Measurements from ENCODE around the gene TRIM63. TPM values are rescaled to one million over a fixed set of nuclear protein-coding genes. Genes with fewer than 3 reads are reported as not detected.
"Not testable (repeated sequence)": the region's sequence is repeated elsewhere in the genome, so short reads cannot be mapped to it uniquely, and the experiment has no call there.

The TRIM63 gene
- total RNA-seq, 3 donors from 2014 or later (not counting 1 experiment from before 2014, with no cell fraction given) = not detected

- H3K4me1 ChIP-seq (ENCODE audit: control insufficient read depth, insufficient read depth, low read length); H3K27me3 ChIP-seq (ENCODE audit: control insufficient read depth, insufficient read depth, low read length); H3K4me3 Mint-ChIP-seq; H3K36me3 ChIP-seq (ENCODE audit: control insufficient read depth, insufficient read depth, low read length); ATAC-seq; H3K4me1 Mint-ChIP-seq; H3K27ac Mint-ChIP-seq; H3K9me3 ChIP-seq (ENCODE audit: control insufficient read depth, insufficient read depth, low read length); H3K36me3 Mint-ChIP-seq; H3K27me3 Mint-ChIP-seq (ENCODE audit: low read depth in 2 of 2); H3K9me3 Mint-ChIP-seq; DNase-seq; H3K4me3 ChIP-seq (ENCODE audit: low read length); H3K27ac ChIP-seq (ENCODE audit: low read length): not testable (repeated sequence)
- intact Hi-C loops (cut with micrococcal nuclease) = loop anchor here (1.0 to 10.0 kb wide), 4 partner anchors 40 to 290 kb away; no protein-coding TSS in a partner anchor
- TF ChIP-seq CTCF (IDR thresholded peaks at IDR 0.05) = peak; percentile 55
- 58% methylated on average over 4 of the region's 5 CpGs for WGBS (ENCODE audit: insufficient coverage)
These were observed 37.8 kb upstream of the TRIM63 start for GRCh38 chr1:26105226-26105548.

- peaks cover 3 to 6% of the 10 kb centered on the region in 2 donors for H3K27me3 Mint-ChIP-seq (ENCODE audit: low read depth in 2 of 2)
- Histone ChIP-seq H3K27ac (ENCODE audit: low read length) (no peak overlapping the region), H3K9me3 (ENCODE audit: control insufficient read depth, insufficient read depth, low read length) (no peaks in the 10 kb centered on the region), H3K4me3 (ENCODE audit: low read length) (no peak overlapping the region), H3K4me1 (ENCODE audit: control insufficient read depth, insufficient read depth, low read length) (no peaks in the 10 kb centered on the region), H3K27me3 (ENCODE audit: control insufficient read depth, insufficient read depth, low read length) (no peaks in the 10 kb centered on the region), H3K36me3 (ENCODE audit: control insufficient read depth, insufficient read depth, low read length) (no peaks in the 10 kb centered on the region)
- 64% methylated on average over 2 of the region's 2 CpGs for WGBS (ENCODE audit: insufficient coverage)
- intact Hi-C loops (cut with micrococcal nuclease) = loop anchor here (10.0 kb wide), 1 partner anchor 292 kb away; no protein-coding TSS in a partner anchor
- H3K4me1 Mint-ChIP-seq = no peaks in the 10 kb centered on the region
- DNase-seq (no peak), ATAC-seq (no peak)
- no peaks in the 10 kb centered on the region for H3K36me3 Mint-ChIP-seq
- no peak overlapping the region for H3K27ac Mint-ChIP-seq
- no peaks in the 10 kb centered on the region for H3K9me3 Mint-ChIP-seq
- TF ChIP-seq CTCF (IDR thresholded peaks at IDR 0.05) = no peak
- no peak overlapping the region for H3K4me3 Mint-ChIP-seq
These were observed 35.1 kb upstream of the TRIM63 start for GRCh38 chr1:26102526-26102925.

GRCh38 chr1:26102119-26102518 is 34.7 kb upstream of the TRIM63 start:
- TF ChIP-seq CTCF (IDR thresholded peaks at IDR 0.05) = no peak
- Mint-ChIP-seq H3K4me3 (no peak overlapping the region), H3K9me3 (no peaks in the 10 kb centered on the region), H3K27ac (no peak overlapping the region), H3K27me3 (ENCODE audit: low read depth in 2 of 2) (peaks cover 3 to 6% of the 10 kb centered on the region in 2 donors), H3K4me1 (no peaks in the 10 kb centered on the region), H3K36me3 (no peaks in the 10 kb centered on the region)
- intact Hi-C loops (cut with micrococcal nuclease) = loop anchor here (10.0 kb wide), 1 partner anchor 293 kb away; no protein-coding TSS in a partner anchor
- no peaks in the 10 kb centered on the region for H3K4me1 ChIP-seq (ENCODE audit: control insufficient read depth, insufficient read depth, low read length)
- ATAC-seq (no peak), DNase-seq (no peak)
- 82% methylated on average over 3 of the region's 3 CpGs for WGBS (ENCODE audit: insufficient coverage)
- H3K27me3 ChIP-seq (ENCODE audit: control insufficient read depth, insufficient read depth, low read length) = no peaks in the 10 kb centered on the region
- no peaks in the 10 kb centered on the region for H3K36me3 ChIP-seq (ENCODE audit: control insufficient read depth, insufficient read depth, low read length)
- H3K9me3 ChIP-seq (ENCODE audit: control insufficient read depth, insufficient read depth, low read length) = no peaks in the 10 kb centered on the region
- no peak overlapping the region for H3K4me3 ChIP-seq (ENCODE audit: low read length)
- H3K27ac ChIP-seq (ENCODE audit: low read length) = no peak overlapping the region

- intact Hi-C loops (cut with micrococcal nuclease) = loop anchor here (10.0 kb wide), 1 partner anchor 295 kb away; no protein-coding TSS in a partner anchor
These were observed 32.8 kb upstream of the TRIM63 start for GRCh38 chr1:26100204-26100603.

More at GRCh38 chr1:26100204-26100603, 32.8 kb upstream of the TRIM63 start:
- ATAC-seq; H3K4me3 ChIP-seq (ENCODE audit: low read length); H3K4me1 Mint-ChIP-seq; DNase-seq; H3K36me3 ChIP-seq (ENCODE audit: control insufficient read depth, insufficient read depth, low read length); H3K27ac Mint-ChIP-seq; H3K27me3 Mint-ChIP-seq (ENCODE audit: low read depth in 2 of 2); H3K27me3 ChIP-seq (ENCODE audit: control insufficient read depth, insufficient read depth, low read length); H3K9me3 ChIP-seq (ENCODE audit: control insufficient read depth, insufficient read depth, low read length); H3K27ac ChIP-seq (ENCODE audit: low read length); H3K36me3 Mint-ChIP-seq; H3K4me1 ChIP-seq (ENCODE audit: control insufficient read depth, insufficient read depth, low read length); H3K9me3 Mint-ChIP-seq; H3K4me3 Mint-ChIP-seq: not testable (repeated sequence)
- 89% methylated on average over 10 of the region's 10 CpGs for WGBS (ENCODE audit: insufficient coverage)
